ENCODE data around the gene AKAP10. TPM values are rescaled to one million over a fixed set of nuclear protein-coding genes. Genes with fewer than 3 reads are reported as not detected.
A peak's percentile ranks its signal among the peaks of the same experiment; 100 is the strongest.

AKAP10 gene
- total RNA-seq, 1 experiment from 2014 or later: 31.6 TPM

- TF ChIP-seq CTCF (IDR thresholded peaks at IDR 0.05 in 2 of 3, conservative IDR thresholded peaks at IDR 0.05 in 1 of 3; ENCODE audit: borderline replicate concordance in 1 of 3, insufficient read depth in 1 of 3, low read depth in 2 of 3, low read length in 2 of 3) (peak in 1 of 3 experiments; percentile 37; a peak in 2 of 6 replicates), ATF3 (IDR thresholded peaks at IDR 0.05) (no peak), CBX3 (IDR thresholded peaks at IDR 0.05; ENCODE audit: low read depth) (no peak), ZFX (IDR thresholded peaks at IDR 0.05) (no peak), YY1 (IDR thresholded peaks at IDR 0.05; ENCODE audit: extremely low read depth, insufficient replicate concordance, low read depth, low read length) (no peak), POLR2A (IDR thresholded peaks at IDR 0.05; ENCODE audit: borderline replicate concordance, extremely low read depth, insufficient read depth, insufficient read length) (no peak)
These were observed 110.6 kb downstream of the AKAP10 start (continued) for GRCh38 chr17:19867079-19867328.

GRCh38 chr17:19865021-19865420 is 112.6 kb downstream of the AKAP10 start:
- BruUV-seq (replicated peaks): no TSS peak
- no peak overlapping the region for H2AFZ ChIP-seq (ENCODE audit: low read depth, low read length, poor library complexity, severe bottlenecking)
- H3K9me2 ChIP-seq (ENCODE audit: insufficient read depth): no peaks in the 10 kb centered on the region
- ChIA-PET CTCF (no interaction called here), RAD21 (ENCODE audit: low non-redundant PET in 1 of 2, low total read pairs in 2 of 2, uncharacterized antibody in 2 of 2, unreplicated experiment in 2 of 2) (no interaction called here), POLR2A (no interaction called here)
- no peaks in the 10 kb centered on the region for H3K9me3 ChIP-seq (ENCODE audit: control insufficient read depth in 1 of 2, insufficient read depth in 1 of 2, low read depth in 1 of 2, low read length in 2 of 2)
- no peaks in the 10 kb centered on the region; the same call in 1 of the 2 replicates for H4K20me1 ChIP-seq (ENCODE audit: insufficient read depth)
- peaks cover 8 to 20% of the 10 kb centered on the region in 2 experiments; a peak in 2 of 4 replicates for H3K4me1 ChIP-seq (ENCODE audit: control insufficient read depth in 1 of 2, insufficient read depth in 2 of 2, low read length in 2 of 2)
- H3K4me3 ChIP-seq (replicated peaks in 1 of 2; ENCODE audit: low read depth in 1 of 2, low read length in 2 of 2): no peak overlapping the region
- DNase-seq (ENCODE audit: low read depth, low spot score): no peak
- intact Hi-C loops (cut with micrococcal nuclease): no loop called here
- H3K27me3 ChIP-seq (ENCODE audit: insufficient read depth, low read length): no peaks in the 10 kb centered on the region
- TF ChIP-seq SIN3A (IDR thresholded peaks at IDR 0.05; ENCODE audit: low read depth) (no peak), SRF (IDR thresholded peaks at IDR 0.05; ENCODE audit: low read depth) (no peak), CTCF (IDR thresholded peaks at IDR 0.05 in 2 of 3, conservative IDR thresholded peaks at IDR 0.05 in 1 of 3; ENCODE audit: borderline replicate concordance in 1 of 3, insufficient read depth in 1 of 3, low read depth in 2 of 3, low read length in 2 of 3) (no peak), ATF3 (IDR thresholded peaks at IDR 0.05) (no peak), REST (IDR thresholded peaks at IDR 0.05; ENCODE audit: low read depth) (no peak), EGR1 (IDR thresholded peaks at IDR 0.05; ENCODE audit: low read depth) (no peak), POLR2AphosphoS5 (IDR thresholded peaks at IDR 0.05; ENCODE audit: low read depth, low read length) (no peak), SP1 (IDR thresholded peaks at IDR 0.05; ENCODE audit: low read depth) (no peak), ELF1 (IDR thresholded peaks at IDR 0.05; ENCODE audit: borderline replicate concordance, low read depth) (no peak), ZBTB33 (IDR thresholded peaks at IDR 0.05; ENCODE audit: extremely low read depth, insufficient replicate concordance, low read length) (no peak)
- no peak overlapping the region for H3K4me2 ChIP-seq (ENCODE audit: low read length)
- no peak overlapping the region for H3K9ac ChIP-seq (ENCODE audit: low read length)
- ATAC-seq: no peak
- H3K36me3 ChIP-seq (ENCODE audit: control insufficient read depth in 1 of 2, insufficient read depth in 2 of 2, low read length in 2 of 2): no peaks in the 10 kb centered on the region
- H3K79me2 ChIP-seq (ENCODE audit: insufficient read depth, low read length): no peaks in the 10 kb centered on the region
- H3K27ac ChIP-seq (ENCODE audit: low read depth, low read length): no peak overlapping the region
